ENCODE data around the gene NSUN2.

DNA sequence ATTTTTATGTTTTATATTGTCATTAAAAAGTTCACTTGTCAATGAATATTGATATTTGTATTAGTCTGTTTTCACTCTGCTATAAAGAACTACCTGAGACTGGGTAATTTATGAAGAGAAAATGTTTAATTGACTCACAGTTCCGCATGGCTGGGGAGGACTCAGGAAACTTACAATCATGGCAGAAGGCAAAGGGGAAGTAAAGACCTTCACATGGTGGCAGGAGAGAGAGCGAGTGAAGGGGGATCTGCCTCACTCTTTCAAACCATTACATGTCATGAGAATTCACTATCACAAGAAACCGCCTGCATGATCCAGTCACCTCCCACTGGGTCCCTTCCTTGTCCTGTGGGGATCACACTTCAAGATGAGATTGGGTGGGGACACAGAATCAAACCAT lies 27.8 kb upstream of the NSUN2 start:
- no peak for TF ChIP-seq CTCF (IDR thresholded peaks at IDR 0.05; ENCODE audit: low read length)
- TF ChIP-seq EZH2 (optimal IDR thresholded peaks at IDR 0.05; ENCODE audit: low read depth, low read length), result no peak
